HG03442 (cell line): ENCODE data around the gene AFG1L.
"Not testable (repeated sequence)": the region's sequence is repeated elsewhere in the genome, so short reads cannot be mapped to it uniquely, and the experiment has no call there.

Source experiments
- ATAC-seq: cut with Tn5 transposase; IDR thresholded peaks from one replicate; pipeline ENCODE4 v1.9.1; 2021; ENCODE audit warnings: mild to moderate bottlenecking, moderate library complexity; ENCODE audit not compliant: unreplicated experiment

AFG1L gene

DNA sequence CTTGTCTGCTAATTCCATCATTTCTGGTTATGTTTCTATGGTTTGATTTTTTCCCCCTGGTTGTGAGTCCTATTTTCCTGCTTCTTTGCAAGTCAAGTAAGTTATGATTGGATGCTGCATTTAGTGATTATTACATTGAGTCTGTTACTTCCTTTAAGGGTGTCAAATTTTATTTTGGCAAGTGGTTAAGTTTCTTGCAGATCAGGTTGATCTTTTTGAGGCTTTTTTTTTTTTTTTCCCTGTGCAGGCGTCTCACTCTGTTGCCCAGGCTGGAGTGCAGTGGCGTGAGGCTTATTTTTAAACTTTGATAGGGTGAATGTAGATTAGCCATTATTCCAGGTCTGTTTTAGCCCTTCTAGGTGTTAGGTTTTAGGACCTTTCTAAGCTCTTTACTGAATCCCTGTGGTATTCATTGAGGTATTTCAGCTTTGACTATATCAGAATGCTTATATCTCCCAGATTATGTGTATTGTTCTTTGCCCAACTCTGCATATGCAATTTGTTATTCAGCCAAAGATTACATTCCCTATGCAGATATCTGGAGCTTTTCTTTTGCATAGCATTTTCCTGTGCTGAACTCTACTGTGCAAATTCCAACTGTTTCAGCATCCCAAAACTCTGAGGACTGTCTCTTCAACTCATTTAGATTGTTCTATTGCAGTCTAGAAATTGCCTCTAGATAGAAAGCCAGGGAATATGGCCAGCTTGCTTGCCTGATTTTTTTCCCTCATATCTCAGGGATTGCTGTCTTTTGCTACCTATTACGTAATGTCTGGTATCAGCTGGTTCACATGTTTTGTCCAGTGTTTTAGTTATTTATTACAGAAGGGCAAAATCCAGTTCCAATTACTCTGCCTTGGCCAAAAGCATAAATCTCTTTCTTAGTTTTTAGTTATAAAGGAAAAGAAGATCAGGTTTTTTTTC is 113.3 kb downstream of the AFG1L start:
- ATAC-seq: no peak

DNA sequence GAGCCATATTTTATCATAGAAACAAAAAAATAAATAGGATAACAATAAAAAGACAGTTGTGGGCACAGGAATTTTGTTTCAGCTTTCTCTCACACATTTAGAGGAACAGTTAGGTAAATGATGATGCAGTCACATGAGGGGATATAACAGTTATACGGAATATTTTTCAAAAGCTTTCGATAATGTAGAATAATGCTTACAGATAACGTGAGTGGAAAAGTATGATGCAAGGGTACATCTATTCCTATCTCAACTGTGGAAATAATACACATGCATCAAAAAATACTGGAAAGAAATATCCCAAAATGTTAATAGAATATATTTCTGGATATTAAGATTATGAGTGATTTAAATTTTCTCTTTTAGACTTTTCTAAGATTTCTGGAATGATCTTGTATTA is 114.0 kb downstream of the AFG1L start:
- no peak for ATAC-seq

- ATAC-seq: not testable (repeated sequence)
These were observed 121.4 kb downstream of the AFG1L start for GRCh38 chr6:108416047-108416833.

DNA sequence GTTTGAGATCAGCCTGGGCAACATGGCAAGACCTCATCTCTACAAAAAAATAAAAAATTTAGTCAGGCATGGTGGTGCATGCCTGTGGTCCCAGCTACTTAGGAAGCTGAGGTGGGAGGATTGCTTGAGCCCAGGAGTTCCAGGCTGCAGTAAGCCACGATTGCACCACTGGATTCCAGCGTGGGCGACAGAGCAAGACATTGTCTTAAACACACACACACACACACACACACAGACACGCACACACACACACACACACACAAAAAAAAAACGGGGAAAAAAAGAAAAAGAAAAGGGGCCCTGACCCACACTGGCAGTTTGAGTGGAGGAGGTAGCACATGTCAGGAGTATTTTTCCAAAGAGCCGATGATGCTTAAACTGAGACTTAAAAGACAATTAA is 122.2 kb downstream of the AFG1L start:
- ATAC-seq: no peak

DNA sequence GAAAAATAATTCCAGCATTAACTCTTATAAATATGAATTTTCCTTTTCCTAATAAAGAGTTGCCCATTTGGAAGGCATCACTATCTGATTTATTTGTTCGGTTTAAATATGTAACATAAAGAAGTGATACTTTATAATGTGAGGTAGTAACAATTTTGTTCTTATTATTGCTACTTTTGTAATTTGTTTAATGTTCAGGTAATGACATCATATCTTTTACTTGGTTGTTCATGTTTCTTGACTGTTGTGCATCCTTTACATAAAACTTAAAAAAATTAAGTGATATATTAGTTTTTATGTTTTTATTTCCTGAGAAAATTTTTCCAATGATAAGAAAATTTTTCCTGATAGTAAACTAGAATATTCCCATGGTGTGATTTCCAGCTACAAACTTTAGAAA is 124.6 kb downstream of the AFG1L start:
- ATAC-seq: no peak

GRCh38 chr6:108419934-108420609 is 125.2 kb downstream of the AFG1L start:
- no peak for ATAC-seq

DNA sequence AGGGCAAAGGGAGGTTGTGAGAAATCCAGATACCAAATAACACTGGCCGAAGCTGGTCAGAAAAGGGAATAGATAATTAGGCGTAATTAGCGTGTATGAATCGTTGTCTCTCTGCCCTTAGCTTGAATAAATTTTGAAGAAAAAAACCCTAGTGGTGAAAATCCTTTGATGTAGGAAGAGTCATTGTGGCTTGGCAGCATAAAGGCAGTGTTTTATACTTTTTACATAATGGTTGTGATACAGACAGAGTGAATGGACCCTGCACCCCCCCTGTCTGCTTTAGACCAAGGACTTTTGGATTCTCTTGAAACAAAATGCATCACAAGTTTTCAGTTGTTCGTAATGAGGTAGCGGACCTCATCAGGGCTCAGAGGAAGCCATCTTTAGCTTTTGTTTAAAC is 126.5 kb downstream of the AFG1L start:
- ATAC-seq: no peak

- ATAC-seq: no peak
These were observed 129.3 kb downstream of the AFG1L start for GRCh38 chr6:108423982-108424705.

- ATAC-seq: no peak
These were observed 130.6 kb downstream of the AFG1L start for GRCh38 chr6:108425428-108425827.

DNA sequence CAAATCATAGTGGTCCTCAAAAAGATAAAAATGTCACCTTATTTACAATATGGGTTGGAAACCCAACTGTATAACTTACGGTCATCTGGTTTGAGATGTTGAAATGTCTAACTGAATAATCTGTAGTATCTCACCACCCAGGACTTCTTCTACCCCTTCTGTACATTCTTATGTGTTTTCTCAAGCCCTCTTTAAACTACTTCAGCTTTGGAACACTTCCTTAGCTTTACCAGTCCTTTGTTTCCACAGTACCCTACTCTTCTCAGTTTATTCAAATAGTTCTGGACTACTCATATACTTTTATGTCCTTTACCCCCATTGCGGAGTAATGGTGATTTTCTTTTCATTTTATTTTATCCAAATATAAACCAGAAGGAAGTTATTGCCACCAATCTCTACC is 137.3 kb downstream of the AFG1L start:
- ATAC-seq: no peak

DNA sequence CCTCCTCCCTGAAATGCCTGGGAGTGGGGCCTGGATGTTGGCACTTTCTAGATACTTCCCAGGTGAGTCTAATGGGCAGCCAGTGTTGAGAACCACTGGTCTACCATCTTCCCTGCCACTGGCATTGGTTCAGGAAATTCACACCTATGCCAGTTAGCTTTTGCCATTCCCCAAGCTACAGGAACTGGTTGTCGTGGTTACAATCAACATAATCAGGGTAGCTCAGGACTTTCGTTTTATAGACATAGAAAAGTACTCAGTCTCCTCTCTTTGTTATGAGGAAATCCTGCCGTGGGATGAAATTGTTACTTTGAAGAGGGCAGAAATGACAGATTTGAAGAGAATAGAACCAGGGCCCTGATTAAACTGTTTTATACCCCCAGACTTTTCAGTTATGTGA is 137.9 kb downstream of the AFG1L start:
- no peak for ATAC-seq

DNA sequence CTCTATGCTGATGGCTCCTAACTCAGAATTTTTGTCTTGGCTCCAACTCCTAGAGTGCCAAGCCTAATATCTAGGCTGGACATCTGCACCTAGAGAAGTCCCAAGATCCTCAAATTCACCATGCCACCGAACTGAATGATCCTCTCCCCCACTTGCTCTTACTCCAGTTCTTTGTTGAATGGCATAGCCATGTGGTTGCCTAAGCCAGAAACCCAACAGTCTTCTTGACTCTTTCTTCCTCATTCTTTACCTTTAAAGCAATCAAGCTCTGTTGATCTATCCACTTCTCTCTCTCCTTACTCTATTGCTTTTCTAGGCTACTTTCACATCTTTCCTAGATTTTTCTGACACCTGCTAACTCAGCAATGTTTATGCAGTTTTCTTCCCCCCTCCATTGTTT is 139.4 kb downstream of the AFG1L start:
- ATAC-seq: no peak

DNA sequence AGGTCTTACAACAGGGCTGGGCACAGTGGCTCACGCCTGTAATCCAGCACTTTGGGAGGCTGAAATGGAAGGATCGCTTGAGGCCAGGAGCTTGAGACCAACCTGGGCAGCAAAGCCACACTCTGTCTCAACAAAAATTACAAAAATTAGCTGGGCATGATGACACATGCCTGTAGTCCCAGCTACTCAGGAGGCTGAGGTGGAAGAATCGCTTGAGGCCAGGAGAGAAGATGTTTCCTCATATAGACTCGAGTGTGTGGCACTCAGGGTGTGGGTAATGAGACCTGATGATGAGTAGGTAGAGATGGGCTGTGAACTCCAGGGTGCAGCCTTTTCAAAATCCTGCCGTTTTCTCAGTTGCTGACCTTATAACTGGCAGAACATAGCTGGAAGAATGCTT is 140.5 kb downstream of the AFG1L start:
- ATAC-seq: no peak

GRCh38 chr6:108436771-108437170 is 141.9 kb downstream of the AFG1L start:
- no peak for ATAC-seq

- no peak for ATAC-seq
These were observed 143.0 kb downstream of the AFG1L start for GRCh38 chr6:108437821-108438220.

- no peak for ATAC-seq
These were observed 144.1 kb downstream of the AFG1L start for GRCh38 chr6:108438918-108439317.

- ATAC-seq: no peak
These were observed 146.3 kb downstream of the AFG1L start for GRCh38 chr6:108441141-108441540.

- no peak for ATAC-seq
These were observed 148.1 kb downstream of the AFG1L start for GRCh38 chr6:108442770-108443520.

GRCh38 chr6:108446629-108447150 is 151.8 kb downstream of the AFG1L start:
- no peak for ATAC-seq

- ATAC-seq: no peak
These were observed 153.6 kb downstream of the AFG1L start for GRCh38 chr6:108448481-108448880.
